IPS-15b (cell line): ENCODE results near the gene VAT1.

Experiments used
- H3K27me3 ChIP-seq: one replicate; pipeline ENCODE4 v1.6.1; 2013; ENCODE audit warnings: low read length; ENCODE audit not compliant: control insufficient read depth, insufficient read depth
- H3K36me3 ChIP-seq: one replicate; pipeline ENCODE4 v1.6.1; 2013; ENCODE audit warnings: low read length; ENCODE audit not compliant: control insufficient read depth, insufficient read depth
- H3K4me1 ChIP-seq: one replicate; pipeline ENCODE4 v1.6.1; 2013; ENCODE audit warnings: mild to moderate bottlenecking, low read length; ENCODE audit not compliant: control insufficient read depth, insufficient read depth
- H3K4me3 ChIP-seq: one replicate; pipeline ENCODE4 v1.5.1; 2013; ENCODE audit warnings: low read depth, low read length
- H3K9ac ChIP-seq: one replicate; pipeline ENCODE4 v1.6.1; 2013; ENCODE audit warnings: low read depth, mild to moderate bottlenecking, low read length
- H3K9me3 ChIP-seq: one replicate; pipeline ENCODE4 v1.6.1; 2013; ENCODE audit warnings: mild to moderate bottlenecking, low read length; ENCODE audit not compliant: control insufficient read depth, insufficient read depth

Gene VAT1

DNA sequence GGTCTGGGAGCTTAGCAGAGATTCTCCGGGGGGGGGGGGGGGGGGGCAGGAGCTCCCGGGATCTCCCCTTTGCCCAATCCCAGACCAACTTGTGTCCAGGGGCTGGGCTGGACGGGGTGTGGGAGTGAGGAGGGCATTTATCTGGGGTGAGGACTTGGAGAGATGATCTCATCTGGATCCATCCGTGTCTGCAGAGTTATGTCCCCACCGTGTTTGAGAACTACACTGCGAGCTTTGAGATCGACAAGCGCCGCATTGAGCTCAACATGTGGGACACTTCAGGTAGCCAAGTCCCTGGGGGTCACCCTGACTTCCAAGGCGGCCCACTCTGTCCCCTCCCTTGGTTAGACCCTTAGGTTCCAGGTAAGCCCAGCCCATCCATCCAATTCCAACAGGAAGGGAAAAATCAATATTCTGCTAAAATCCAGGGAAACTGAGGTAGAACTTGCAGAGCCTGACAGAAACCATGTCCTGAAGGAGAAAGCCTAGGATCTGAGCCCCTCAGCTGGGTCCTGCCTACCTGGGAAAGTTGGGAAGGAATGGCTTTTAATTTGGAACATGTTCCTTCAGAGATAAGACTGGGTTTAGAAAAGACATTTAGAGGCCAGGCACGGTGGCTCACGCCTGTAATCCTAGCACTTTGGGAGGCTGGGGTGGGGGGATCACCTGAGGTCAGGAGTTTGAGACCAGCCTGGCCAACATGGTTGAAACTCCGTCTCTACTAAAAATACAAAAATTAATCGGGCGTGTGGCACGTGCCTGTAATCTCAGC, 3.8 kb upstream of the VAT1 start:
- Histone ChIP-seq H3K36me3 (peaks cover 16% of the 10 kb centered on the region), H3K27me3 (no peaks in the 10 kb centered on the region), H3K4me3 (peak overlapping the region; percentile 69), H3K9me3 (no peaks in the 10 kb centered on the region), H3K9ac (no peak overlapping the region), H3K4me1 (peaks cover 12% of the 10 kb centered on the region)

DNA sequence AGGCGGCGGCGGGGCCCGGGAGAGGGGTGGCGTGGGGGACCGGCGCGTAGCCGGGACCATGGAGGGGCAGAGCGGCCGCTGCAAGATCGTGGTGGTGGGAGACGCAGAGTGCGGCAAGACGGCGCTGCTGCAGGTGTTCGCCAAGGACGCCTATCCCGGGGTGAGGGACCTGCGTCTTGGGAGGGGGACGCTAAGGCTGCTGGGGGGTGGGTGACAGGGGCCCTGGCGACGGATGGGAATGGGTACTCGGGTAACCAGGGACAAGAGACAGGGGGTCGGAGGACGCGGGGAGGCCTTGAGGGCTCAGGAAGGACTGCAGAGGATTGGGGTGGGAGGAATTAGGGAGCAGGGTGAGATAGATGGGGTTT, 3.1 kb upstream of the VAT1 start:
- Histone ChIP-seq H3K9ac (peak overlapping the region; percentile 1), H3K4me3 (peak overlapping the region; percentile 69), H3K27me3 (no peaks in the 10 kb centered on the region), H3K9me3 (no peaks in the 10 kb centered on the region), H3K4me1 (peaks cover 13% of the 10 kb centered on the region), H3K36me3 (peaks cover 19% of the 10 kb centered on the region)

DNA sequence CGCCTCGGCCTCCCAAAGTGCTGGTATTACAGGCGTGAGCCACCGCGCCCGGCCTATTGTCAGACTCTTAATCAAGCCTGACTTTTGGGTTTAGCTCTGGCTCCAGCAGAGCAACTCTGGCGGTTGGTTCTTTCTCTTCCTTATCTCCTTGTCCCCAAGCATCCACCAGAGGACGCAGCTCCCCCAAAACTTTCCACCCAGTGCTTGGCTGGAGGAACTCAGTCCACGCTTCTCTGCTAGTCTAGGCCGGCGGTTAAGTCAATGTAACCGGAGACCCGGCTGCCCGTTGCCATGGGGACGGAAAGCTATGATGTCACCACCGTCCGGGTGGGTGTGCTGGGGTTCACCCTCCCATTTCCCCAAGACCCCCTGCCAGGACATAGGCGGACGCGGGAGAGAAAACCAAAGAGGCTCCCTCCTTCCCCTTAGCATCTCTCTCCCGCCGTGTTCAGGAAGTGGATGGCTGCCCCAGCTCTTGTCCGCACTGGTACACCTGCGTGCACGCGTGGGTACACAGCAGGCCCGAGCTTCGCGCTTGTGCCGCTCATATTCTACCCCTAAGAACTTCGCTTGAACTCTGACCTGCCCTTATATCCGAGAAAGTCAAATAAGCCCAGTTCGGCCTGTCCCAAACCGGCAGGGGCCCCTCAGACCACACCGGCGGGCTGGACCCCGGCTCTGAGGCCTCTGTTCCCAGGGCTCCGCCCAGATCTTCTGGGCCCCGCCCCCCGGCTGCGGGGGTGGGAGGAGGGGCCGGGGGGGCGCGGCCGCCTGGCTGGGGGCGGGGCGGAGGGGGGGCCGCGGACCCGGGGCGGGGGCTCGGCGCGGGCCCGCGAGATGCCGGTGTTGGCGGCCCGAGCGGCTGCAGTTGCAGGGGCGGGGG, 2.5 kb upstream of the VAT1 start, which contains the start of gene RND2:
Gene RND2, plus strand, starts transcription at position 825 of the 883 bp plus-strand sequence. CDS start 117 bp downstream, outside the sequence.
- H3K4me3 ChIP-seq = peak within 1 kb of the TSS; percentile 92
- H3K9ac ChIP-seq = peak within 1 kb of the TSS; percentile 73
- H3K9me3 ChIP-seq = no peaks in the 10 kb centered on the region
- peaks cover 19% of the 10 kb centered on the region for H3K4me1 ChIP-seq
- peaks cover 23% of the 10 kb centered on the region for H3K36me3 ChIP-seq
- H3K27me3 ChIP-seq = no peaks in the 10 kb centered on the region

DNA sequence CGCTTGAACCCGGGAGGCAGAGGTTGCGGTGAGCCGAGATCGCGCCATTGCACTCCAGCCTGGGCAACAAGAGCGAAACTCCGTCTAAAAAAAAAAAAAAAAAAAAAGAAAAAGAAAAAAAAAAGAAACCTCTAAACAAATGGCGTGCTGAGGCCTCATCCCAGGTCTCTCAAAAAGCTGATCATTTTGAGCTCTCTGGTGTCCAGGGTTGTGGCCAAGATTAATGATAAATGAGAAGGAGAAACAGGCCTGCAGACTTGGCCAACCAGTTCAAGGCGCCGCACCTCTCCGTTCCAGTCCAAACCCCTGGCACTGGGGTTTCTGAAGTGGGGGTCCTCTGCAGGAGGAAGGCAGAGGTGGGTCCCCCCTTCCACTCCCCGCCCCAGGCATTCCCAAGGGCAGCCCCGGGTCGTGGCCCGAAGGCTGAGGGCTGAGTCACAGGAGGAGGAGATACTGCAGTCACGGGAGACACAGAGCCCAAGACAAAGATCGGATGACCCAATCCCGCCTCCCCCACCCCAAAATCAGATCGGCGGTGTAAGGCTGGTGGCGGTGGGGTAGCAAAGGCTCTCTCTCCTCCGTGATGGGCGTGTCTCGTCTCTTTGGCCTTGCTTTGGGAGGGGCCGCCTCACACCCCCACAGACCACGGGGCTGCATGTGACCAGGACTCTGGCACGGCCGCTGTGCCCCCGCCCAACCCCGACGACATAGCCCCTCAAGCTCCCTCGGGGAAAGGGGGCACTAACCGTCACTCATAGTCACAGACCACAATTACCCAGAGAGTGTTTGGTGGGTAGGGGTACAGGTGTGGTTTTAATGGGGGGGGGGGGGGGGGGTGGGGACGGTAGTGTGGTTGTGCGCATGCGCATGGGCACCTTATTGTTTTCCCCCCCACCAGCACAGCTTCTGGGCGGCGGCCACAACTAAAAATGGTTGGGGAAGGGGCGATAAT, 1.1 kb downstream of the VAT1 start:
- Histone ChIP-seq H3K4me1 (peaks cover 8% of the 10 kb centered on the region), H3K36me3 (peaks cover 22% of the 10 kb centered on the region), H3K9me3 (no peaks in the 10 kb centered on the region), H3K9ac (peak overlapping the region; percentile 90), H3K4me3 (peak overlapping the region; percentile 96), H3K27me3 (no peaks in the 10 kb centered on the region)

DNA sequence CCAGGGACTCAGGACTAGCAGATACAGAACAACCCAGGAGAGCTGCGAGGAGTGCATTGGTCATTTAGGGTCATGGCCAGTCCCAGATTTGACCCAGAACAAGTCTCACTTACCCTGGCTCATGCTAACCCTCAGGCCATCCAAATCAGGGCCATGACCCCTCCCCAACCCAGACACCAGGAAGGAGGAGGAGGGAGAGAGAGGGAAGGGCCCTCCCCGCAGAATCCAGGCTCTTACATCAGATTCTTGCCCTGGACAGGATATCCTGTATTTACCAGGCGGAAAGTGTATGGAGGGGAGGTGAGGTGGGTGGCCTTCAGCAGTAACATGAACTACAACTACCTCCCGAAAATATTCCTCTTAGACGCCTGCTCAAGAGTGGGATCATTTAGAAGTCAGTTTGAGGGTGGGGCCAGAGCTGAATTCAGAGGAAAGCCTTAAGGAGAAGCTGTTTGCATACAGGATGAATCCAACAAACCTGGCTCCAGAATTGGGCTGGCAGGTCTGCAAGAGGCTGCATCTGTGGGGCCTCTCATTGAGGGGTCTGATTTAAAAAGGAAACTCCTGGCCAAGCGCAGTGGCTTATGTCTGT, 2.1 kb downstream of the VAT1 start:
- H3K9me3 ChIP-seq = no peaks in the 10 kb centered on the region
- peaks cover 31% of the 10 kb centered on the region for H3K36me3 ChIP-seq
- peak overlapping the region; percentile 96 for H3K4me3 ChIP-seq
- no peaks in the 10 kb centered on the region for H3K27me3 ChIP-seq
- H3K4me1 ChIP-seq = peaks cover 8% of the 10 kb centered on the region
- peak overlapping the region; percentile 70 for H3K9ac ChIP-seq

DNA sequence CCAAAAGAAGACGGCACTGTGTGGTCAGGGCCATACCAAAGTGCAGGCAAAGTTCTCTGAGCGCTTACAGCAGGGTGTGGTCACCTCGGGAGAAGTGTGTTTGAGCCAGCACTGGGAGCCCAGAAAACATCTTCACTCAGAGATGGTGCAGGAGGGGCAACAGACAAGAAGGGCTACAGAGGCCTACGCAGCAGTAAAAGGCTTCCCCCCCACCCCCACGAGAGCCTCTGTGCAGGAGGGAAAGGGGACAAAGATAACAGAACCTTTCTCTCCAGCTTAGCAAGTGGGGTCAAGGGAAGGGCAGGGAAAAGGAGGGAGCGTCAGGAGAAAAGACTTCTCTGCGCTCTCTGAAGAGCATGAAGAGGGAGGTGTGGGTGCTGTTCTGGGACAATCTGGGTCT, 2.8 kb downstream of the VAT1 start:
- Histone ChIP-seq H3K4me3 (peak overlapping the region; percentile 96), H3K36me3 (peaks cover 31% of the 10 kb centered on the region), H3K4me1 (peaks cover 8% of the 10 kb centered on the region), H3K9me3 (no peaks in the 10 kb centered on the region), H3K9ac (peak overlapping the region; percentile 50), H3K27me3 (no peaks in the 10 kb centered on the region)

DNA sequence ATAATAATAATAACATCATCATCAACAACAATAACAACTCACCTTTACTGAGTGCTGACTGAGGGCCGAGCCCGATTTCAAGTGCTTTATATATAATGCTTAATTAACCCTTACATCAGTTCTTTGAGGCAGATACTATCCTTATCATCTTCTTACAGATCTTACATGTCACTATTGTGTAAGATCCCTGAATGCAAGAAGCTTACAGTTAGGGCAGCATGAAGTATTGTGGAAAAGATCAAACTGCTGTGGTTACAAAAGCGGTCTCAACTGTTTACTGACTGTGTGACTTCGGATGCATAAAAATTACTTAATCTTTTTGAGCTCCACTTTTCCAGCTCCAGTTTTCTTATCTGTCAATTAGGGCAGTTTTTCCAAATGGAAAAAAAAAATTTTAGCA, 3.3 kb downstream of the VAT1 start:
- Histone ChIP-seq H3K4me3 (no peak overlapping the region), H3K4me1 (peaks cover 8% of the 10 kb centered on the region), H3K9ac (no peak overlapping the region), H3K27me3 (no peaks in the 10 kb centered on the region), H3K9me3 (no peaks in the 10 kb centered on the region), H3K36me3 (peaks cover 31% of the 10 kb centered on the region)

DNA sequence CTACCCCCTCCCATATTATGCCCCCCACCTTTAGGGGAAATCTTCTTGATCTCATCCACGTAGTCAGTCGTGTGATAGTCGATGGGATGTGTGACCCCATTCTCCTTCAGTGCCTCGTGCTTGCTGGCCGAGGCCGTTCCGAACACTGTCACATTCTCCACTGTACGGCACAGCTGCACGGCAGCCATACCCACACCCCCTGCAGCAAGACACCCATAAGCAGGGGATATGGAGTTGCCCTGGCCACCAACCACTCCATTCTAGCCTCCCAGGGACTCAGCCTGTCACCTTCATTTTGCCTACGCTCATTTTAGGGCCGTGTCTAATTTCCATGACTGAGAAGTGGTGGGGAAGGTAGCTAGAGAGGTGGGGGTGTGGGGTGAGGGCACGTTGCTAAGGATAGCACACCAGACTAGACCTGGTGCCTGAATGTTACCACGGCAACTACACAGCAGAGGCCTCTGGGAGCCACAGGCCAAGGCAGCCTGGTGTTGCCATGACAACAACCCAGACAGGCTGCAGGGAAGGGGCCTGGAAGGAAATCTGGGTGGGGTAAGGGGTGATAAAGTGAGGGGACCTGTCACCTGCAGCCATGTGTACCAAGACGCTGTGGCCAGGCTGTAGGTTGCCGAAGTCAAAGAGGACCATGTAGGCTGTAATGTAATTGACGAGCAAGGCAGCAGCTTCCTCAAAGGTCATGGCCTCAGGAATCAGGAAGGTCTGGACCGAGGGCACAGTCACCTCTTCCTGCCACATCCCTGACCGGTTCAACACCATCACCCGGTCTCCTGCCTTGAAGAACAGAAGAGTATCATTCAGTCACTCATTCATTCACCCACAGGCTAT, 4.0 kb downstream of the VAT1 start:
- H3K4me3 ChIP-seq = no peak overlapping the region
- peaks cover 35% of the 10 kb centered on the region for H3K36me3 ChIP-seq
- no peak overlapping the region for H3K9ac ChIP-seq
- H3K9me3 ChIP-seq = no peaks in the 10 kb centered on the region
- H3K4me1 ChIP-seq = peaks cover 8% of the 10 kb centered on the region
- H3K27me3 ChIP-seq = no peaks in the 10 kb centered on the region

DNA sequence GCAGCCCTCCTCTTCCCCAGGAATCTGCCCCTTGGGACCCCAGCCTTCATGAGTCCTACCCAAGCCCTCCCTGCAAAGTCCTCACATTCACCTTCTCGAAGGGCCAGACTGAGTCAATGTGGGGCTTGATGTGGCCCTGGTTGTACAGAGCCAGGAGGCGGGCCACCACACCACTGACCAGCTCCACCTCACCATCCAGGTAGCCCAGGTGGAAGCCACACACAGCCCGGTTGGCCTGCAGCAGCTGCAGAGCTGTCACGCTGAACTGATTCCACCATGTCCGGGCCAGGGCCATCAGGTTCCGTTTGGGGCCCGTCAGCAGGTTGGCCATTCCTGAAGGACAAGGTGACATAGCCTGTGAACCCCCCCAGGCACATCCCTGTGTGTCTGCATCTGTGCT, 6.0 kb downstream of the VAT1 start:
- H3K9ac ChIP-seq = no peak overlapping the region
- H3K4me1 ChIP-seq = peaks cover 8% of the 10 kb centered on the region
- H3K9me3 ChIP-seq = no peaks in the 10 kb centered on the region
- peaks cover 35% of the 10 kb centered on the region for H3K36me3 ChIP-seq
- H3K27me3 ChIP-seq = no peaks in the 10 kb centered on the region
- no peak overlapping the region for H3K4me3 ChIP-seq

DNA sequence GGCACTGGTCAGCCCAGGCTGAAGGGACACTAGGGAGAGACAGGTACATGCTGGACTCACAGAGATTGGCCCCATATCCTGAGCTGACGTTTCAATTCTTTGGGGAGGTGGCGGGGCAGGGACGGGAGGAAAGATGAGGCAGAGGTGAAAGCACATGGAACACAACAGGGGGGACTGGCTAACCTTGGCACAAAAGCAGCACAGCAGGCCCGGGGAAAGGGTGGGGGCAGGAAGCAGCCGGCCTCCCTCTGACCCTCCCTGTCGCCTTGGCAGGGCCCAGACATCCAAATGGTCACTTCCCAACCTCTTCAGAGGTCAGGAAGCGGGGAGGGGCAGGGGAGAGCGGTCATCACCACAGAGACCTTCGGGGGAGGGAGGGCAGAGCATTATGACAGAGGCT, 6.6 kb downstream of the VAT1 start:
- Histone ChIP-seq H3K36me3 (peaks cover 35% of the 10 kb centered on the region), H3K4me3 (no peak overlapping the region), H3K4me1 (peaks cover 8% of the 10 kb centered on the region), H3K9me3 (no peaks in the 10 kb centered on the region), H3K27me3 (no peaks in the 10 kb centered on the region), H3K9ac (no peak overlapping the region)
